HG03432 (cell line): ENCODE measurements around the gene GRIN1.

Experiments
- ATAC-seq: cut with Tn5 transposase; IDR thresholded peaks from one replicate; pipeline ENCODE4 v1.9.1; 2021; ENCODE audit warnings: mild to moderate bottlenecking, moderate library complexity; ENCODE audit not compliant: unreplicated experiment

The GRIN1 gene

GRCh38 chr9:137173796-137174664 lies 35.1 kb downstream of the GRIN1 start:
- ATAC-seq = no peak

- no peak for ATAC-seq
Observed at GRCh38 chr9:137174722-137175293, 35.9 kb downstream of the GRIN1 start.

GRCh38 chr9:137175345-137175961 lies 36.5 kb downstream of the GRIN1 start:
- ATAC-seq = no peak

- ATAC-seq = no peak
Observed at GRCh38 chr9:137176302-137177182, 37.6 kb downstream of the GRIN1 start.

- no peak for ATAC-seq
Observed at GRCh38 chr9:137178201-137178938, 39.4 kb downstream of the GRIN1 start.

GRCh38 chr9:137178939-137179630 lies 40.1 kb downstream of the GRIN1 start:
- no peak for ATAC-seq

GRCh38 chr9:137179761-137180160 lies 40.8 kb downstream of the GRIN1 start:
- no peak for ATAC-seq

GRCh38 chr9:137180491-137180890 lies 41.5 kb downstream of the GRIN1 start:
- no peak for ATAC-seq

GRCh38 chr9:137181680-137182079 lies 42.7 kb downstream of the GRIN1 start:
- no peak for ATAC-seq

- no peak for ATAC-seq
Observed at GRCh38 chr9:137182836-137183235, 43.9 kb downstream of the GRIN1 start.

- ATAC-seq = no peak
Observed at GRCh38 chr9:137183980-137184595, 45.1 kb downstream of the GRIN1 start.

- ATAC-seq = no peak
Observed at GRCh38 chr9:137184881-137185660, 46.1 kb downstream of the GRIN1 start.

- ATAC-seq = no peak
Observed at GRCh38 chr9:137185921-137186320, 47.0 kb downstream of the GRIN1 start.

- no peak for ATAC-seq
Observed at GRCh38 chr9:137186385-137186784, 47.4 kb downstream of the GRIN1 start.

- no peak for ATAC-seq
Observed at GRCh38 chr9:137187386-137187785, 48.4 kb downstream of the GRIN1 start.

GRCh38 chr9:137188086-137188489 lies 49.1 kb downstream of the GRIN1 start:
- ATAC-seq = no peak

- peak; percentile 77 for ATAC-seq
Observed at GRCh38 chr9:137188490-137189296, 49.7 kb downstream of the GRIN1 start, which contains the start of the genes ANAPC2 and SSNA1. Gene ANAPC2, minus strand, starts transcription at chr9:137188560. Its CDS starts 28 bp downstream, at chr9:137188532. Gene SSNA1, plus strand, starts transcription at chr9:137188676. Its CDS starts 51 bp downstream, at chr9:137188727.
